ENCODE measurements around the gene FAM53B.

DNA sequence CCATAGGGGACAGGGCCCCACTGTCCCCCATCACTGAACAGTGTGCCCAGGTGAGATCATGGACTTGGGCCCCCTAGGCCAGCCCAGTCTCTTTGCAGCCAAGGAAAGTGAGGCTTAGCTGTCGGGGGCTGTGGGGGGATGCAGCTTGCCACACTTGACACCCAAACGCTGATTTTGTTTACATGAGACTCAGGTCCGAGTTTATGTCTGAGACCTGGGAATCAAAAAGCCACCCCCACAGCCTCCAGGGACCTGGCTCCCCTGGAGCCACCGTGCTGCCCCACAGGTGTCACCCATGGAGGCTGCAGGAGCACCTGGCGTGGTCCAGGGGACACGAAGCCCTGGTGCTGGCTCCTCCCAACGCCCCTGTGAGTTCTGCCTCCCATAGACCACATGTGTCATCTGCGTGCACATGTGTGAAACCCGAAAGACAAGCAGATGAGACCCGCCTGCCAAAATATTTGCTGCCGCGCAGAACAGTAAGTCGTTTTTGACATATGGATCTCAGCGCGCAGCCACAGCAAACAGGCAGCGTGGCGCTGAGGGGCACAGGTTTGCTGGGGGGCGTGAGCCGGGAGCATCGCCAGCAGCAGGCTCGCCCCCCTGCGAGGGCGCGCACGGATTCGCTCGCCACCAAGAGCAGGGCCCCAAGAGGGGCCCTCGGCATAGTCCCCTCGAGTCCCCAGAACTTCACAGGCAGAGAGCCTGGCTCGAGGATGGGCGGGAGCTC lies 170.3 kb downstream of the FAM53B start:
- TF ChIP-seq POLR2AphosphoS5 (IDR thresholded peaks at IDR 0.05) (no peak), POLR2A (IDR thresholded peaks at IDR 0.05) (no peak)

Measured in breast epithelium (tissue), 3 donors.